ENCODE measurements around the gene SLC36A3. TPM values are rescaled to one million over a fixed set of nuclear protein-coding genes. Genes with fewer than 3 reads are reported as not detected.

SLC36A3 gene
- total and polyA plus RNA-seq, 2 donors (not counting 1 experiment from before 2014, with no cell fraction given): not detected

DNA sequence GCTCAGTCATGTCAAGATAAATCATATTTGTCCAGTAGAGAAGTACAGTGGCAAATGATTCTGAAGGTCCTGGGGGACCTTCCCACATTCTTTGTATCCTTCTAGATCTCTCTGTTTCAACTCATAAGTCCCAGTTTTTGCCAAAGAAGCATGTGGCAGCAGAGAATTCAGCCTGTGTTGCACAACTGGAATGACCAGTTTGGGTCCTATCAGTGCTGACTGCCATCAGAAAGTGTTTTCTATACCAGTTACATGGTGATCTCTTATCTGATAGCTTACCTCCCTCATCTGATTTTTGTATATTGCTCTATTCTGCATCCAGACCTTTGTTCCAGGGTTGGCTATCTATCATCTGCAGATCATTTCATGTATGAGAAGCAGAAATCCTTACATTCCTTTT is 28.9 kb downstream of the SLC36A3 start:
- Histone ChIP-seq H3K36me3 (replicated peaks in 1 of 2; ENCODE audit: control extremely low read depth in 1 of 2, control insufficient read depth in 1 of 2, extremely low read depth in 1 of 2, insufficient read depth in 2 of 2, low read length in 1 of 2) (peaks cover 0 to 18% of the 10 kb centered on the region in 2 experiments), H3K9ac (ENCODE audit: low read length) (no peak overlapping the region), H3K27me3 (replicated peaks in 1 of 4; ENCODE audit: control extremely low read depth in 1 of 4, control insufficient read depth in 3 of 4, insufficient read depth in 4 of 4, low read length in 3 of 4) (no peaks in the 10 kb centered on the region), H3K79me2 (ENCODE audit: control insufficient read depth, insufficient read depth, low read length) (no peaks in the 10 kb centered on the region), H3K27ac (ENCODE audit: low read length in 2 of 2) (no peak overlapping the region), H2AFZ (ENCODE audit: insufficient read depth, low read depth, low read length, poor library complexity, severe bottlenecking) (no peak overlapping the region), H4K20me1 (ENCODE audit: control insufficient read depth, insufficient read depth, low read length, poor library complexity, severe bottlenecking) (no peaks in the 10 kb centered on the region), H3K4me1 (ENCODE audit: control insufficient read depth in 2 of 2, insufficient read depth in 2 of 2, low read length in 2 of 2) (no peaks in the 10 kb centered on the region), H3K4me3 (ENCODE audit: control extremely low read depth in 1 of 5, extremely low read depth in 1 of 5, insufficient read depth in 1 of 5, low read depth in 2 of 5, low read length in 4 of 5) (no peak overlapping the region), H3K9me3 (ENCODE audit: control extremely low read depth in 1 of 3, control insufficient read depth in 2 of 3, insufficient read depth in 1 of 3, low read length in 2 of 3) (no peaks in the 10 kb centered on the region), H3K4me2 (replicated peaks; ENCODE audit: low read depth, low read length, poor library complexity, severe bottlenecking) (no peak overlapping the region)
- TF ChIP-seq EZH2 (IDR thresholded peaks at IDR 0.05; ENCODE audit: borderline replicate concordance, insufficient read depth, low read depth, low read length, poor library complexity, severe bottlenecking): no peak
- TF ChIP-seq, protein P1, sequence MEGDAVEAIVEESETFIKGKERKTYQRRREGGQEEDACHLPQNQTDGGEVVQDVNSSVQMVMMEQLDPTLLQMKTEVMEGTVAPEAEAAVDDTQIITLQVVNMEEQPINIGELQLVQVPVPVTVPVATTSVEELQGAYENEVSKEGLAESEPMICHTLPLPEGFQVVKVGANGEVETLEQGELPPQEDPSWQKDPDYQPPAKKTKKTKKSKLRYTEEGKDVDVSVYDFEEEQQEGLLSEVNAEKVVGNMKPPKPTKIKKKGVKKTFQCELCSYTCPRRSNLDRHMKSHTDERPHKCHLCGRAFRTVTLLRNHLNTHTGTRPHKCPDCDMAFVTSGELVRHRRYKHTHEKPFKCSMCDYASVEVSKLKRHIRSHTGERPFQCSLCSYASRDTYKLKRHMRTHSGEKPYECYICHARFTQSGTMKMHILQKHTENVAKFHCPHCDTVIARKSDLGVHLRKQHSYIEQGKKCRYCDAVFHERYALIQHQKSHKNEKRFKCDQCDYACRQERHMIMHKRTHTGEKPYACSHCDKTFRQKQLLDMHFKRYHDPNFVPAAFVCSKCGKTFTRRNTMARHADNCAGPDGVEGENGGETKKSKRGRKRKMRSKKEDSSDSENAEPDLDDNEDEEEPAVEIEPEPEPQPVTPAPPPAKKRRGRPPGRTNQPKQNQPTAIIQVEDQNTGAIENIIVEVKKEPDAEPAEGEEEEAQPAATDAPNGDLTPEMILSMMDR (IDR thresholded peaks at IDR 0.05): no peak
- ATAC-seq (ENCODE audit: low read depth): no peak
- H3K4me1 Mint-ChIP-seq: no peaks in the 10 kb centered on the region
- no peak overlapping the region for H3K27ac Mint-ChIP-seq
- ChIA-PET POLR2A (no interaction called here), CTCF (interaction anchor here (0.9 to 1.7 kb wide), 7 partner anchors 14 to 159 kb away, joined by 3 to 5 read pairs (median 4); no protein-coding TSS in a partner anchor)
- H3K4me3 Mint-ChIP-seq: no peak overlapping the region
- intact Hi-C loops (cut with micrococcal nuclease): no loop called here
- DNase-seq: no peak
- no peaks in the 10 kb centered on the region for H3K27me3 Mint-ChIP-seq
- H3K9me3 Mint-ChIP-seq (ENCODE audit: insufficient read depth): no peaks in the 10 kb centered on the region

DNA sequence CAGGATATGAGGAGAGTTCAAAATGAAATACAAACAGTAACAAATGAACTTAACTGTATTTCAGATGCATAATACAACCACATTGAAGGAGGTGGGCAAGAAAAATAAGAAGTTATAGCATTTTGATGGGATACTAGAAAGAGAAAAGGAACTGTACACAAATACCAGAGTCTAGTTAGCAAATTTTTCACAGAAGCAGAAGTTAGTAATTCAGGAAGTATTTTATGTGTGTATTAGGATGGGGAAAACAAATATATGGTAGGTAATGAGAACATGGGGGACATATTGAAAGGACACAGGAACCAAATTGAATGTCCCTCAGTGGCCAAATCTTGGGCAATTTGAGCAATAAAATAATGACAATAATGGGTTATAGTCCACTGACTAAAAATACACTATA is 32.2 kb downstream of the SLC36A3 start:
- intact Hi-C loops (cut with micrococcal nuclease): loop anchor here (2.0 kb wide), 1 partner anchor 15 kb away; no protein-coding TSS in a partner anchor
- Histone ChIP-seq H3K9ac (ENCODE audit: low read length) (no peak overlapping the region), H3K36me3 (replicated peaks in 1 of 2; ENCODE audit: control extremely low read depth in 1 of 2, control insufficient read depth in 1 of 2, extremely low read depth in 1 of 2, insufficient read depth in 2 of 2, low read length in 1 of 2) (peaks cover 4 to 51% of the 10 kb centered on the region in 2 experiments), H4K20me1 (ENCODE audit: control insufficient read depth, insufficient read depth, low read length, poor library complexity, severe bottlenecking) (peaks cover 15% of the 10 kb centered on the region), H3K4me3 (ENCODE audit: control extremely low read depth in 1 of 5, extremely low read depth in 1 of 5, insufficient read depth in 1 of 5, low read depth in 2 of 5, low read length in 4 of 5) (no peak overlapping the region), H2AFZ (ENCODE audit: insufficient read depth, low read depth, low read length, poor library complexity, severe bottlenecking) (no peak overlapping the region), H3K79me2 (ENCODE audit: control insufficient read depth, insufficient read depth, low read length) (no peaks in the 10 kb centered on the region), H3K4me2 (replicated peaks; ENCODE audit: low read depth, low read length, poor library complexity, severe bottlenecking) (no peak overlapping the region), H3K27ac (ENCODE audit: low read length in 2 of 2) (peak overlapping the region in 1 of 2 donors; percentile 46), H3K4me1 (ENCODE audit: control insufficient read depth in 2 of 2, insufficient read depth in 2 of 2, low read length in 2 of 2) (no peaks in the 10 kb centered on the region), H3K27me3 (replicated peaks in 1 of 4; ENCODE audit: control extremely low read depth in 1 of 4, control insufficient read depth in 3 of 4, insufficient read depth in 4 of 4, low read length in 3 of 4) (no peaks in the 10 kb centered on the region), H3K9me3 (ENCODE audit: control extremely low read depth in 1 of 3, control insufficient read depth in 2 of 3, insufficient read depth in 1 of 3, low read length in 2 of 3) (no peaks in the 10 kb centered on the region)
- Mint-ChIP-seq H3K27me3 (no peaks in the 10 kb centered on the region), H3K4me1 (no peaks in the 10 kb centered on the region), H3K27ac (no peak overlapping the region), H3K9me3 (ENCODE audit: insufficient read depth) (no peaks in the 10 kb centered on the region), H3K4me3 (no peak overlapping the region)
- CTCF ChIA-PET: no interaction called here
- DNase-seq (no peak), ATAC-seq (ENCODE audit: low read depth) (no peak)
- POLR2A ChIA-PET: no interaction called here
- TF ChIP-seq, protein P1 (IDR thresholded peaks at IDR 0.05): no peak
- TF ChIP-seq EZH2 (IDR thresholded peaks at IDR 0.05; ENCODE audit: borderline replicate concordance, insufficient read depth, low read depth, low read length, poor library complexity, severe bottlenecking): no peak
